Measurements from ENCODE around the gene VPS11. TPM values are rescaled to one million over a fixed set of nuclear protein-coding genes. Genes with fewer than 3 reads are reported as not detected.

The VPS11 gene
- total RNA-seq, 1 donor from 2014 or later: 30.7 TPM

DNA sequence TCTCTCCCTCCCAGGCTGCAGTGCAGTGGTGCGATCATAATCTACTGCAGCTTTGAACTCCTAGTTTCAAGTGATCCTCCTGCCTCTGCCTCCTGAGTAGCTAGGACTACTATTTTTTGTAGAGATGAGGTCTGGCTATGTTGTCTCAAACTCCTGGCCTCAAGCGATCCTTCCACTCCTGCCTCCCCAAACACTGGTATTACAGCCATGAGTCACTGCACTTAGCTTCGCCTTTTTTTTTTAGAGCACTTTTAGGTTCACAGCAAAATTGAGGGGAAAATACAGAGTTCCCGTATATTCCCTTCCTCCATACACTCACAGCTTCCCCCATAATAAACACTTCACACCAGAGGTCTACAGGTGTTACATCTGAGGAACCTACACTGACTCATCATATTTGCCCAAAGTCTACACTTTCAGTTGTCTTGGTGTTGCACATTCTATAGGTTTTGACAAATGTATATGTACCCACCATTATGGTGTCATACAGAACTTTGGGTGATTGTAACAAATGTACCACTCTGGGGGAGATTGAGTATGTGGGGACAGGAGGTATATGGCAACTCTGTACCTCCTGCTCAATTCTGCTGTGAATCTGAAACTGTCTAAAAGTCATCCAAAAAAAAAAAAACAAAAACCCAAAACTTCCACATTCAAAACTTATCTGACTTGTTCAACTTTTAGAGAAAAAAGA lies 25.6 kb upstream of the VPS11 start:
- Histone ChIP-seq H3K4me3 (ENCODE audit: low read depth, low read length) (no peak overlapping the region), H3K27me3 (ENCODE audit: control insufficient read depth, insufficient read depth, low read length) (no peaks in the 10 kb centered on the region), H3K36me3 (ENCODE audit: control insufficient read depth, insufficient read depth, low read length) (peaks cover 6% of the 10 kb centered on the region)
- no peak for DNase-seq (ENCODE audit: low read depth)
- TF ChIP-seq, protein P1, sequence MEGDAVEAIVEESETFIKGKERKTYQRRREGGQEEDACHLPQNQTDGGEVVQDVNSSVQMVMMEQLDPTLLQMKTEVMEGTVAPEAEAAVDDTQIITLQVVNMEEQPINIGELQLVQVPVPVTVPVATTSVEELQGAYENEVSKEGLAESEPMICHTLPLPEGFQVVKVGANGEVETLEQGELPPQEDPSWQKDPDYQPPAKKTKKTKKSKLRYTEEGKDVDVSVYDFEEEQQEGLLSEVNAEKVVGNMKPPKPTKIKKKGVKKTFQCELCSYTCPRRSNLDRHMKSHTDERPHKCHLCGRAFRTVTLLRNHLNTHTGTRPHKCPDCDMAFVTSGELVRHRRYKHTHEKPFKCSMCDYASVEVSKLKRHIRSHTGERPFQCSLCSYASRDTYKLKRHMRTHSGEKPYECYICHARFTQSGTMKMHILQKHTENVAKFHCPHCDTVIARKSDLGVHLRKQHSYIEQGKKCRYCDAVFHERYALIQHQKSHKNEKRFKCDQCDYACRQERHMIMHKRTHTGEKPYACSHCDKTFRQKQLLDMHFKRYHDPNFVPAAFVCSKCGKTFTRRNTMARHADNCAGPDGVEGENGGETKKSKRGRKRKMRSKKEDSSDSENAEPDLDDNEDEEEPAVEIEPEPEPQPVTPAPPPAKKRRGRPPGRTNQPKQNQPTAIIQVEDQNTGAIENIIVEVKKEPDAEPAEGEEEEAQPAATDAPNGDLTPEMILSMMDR (IDR thresholded peaks at IDR 0.05; ENCODE audit: insufficient read depth, low read length, poor library complexity, severe bottlenecking): no peak

DNA sequence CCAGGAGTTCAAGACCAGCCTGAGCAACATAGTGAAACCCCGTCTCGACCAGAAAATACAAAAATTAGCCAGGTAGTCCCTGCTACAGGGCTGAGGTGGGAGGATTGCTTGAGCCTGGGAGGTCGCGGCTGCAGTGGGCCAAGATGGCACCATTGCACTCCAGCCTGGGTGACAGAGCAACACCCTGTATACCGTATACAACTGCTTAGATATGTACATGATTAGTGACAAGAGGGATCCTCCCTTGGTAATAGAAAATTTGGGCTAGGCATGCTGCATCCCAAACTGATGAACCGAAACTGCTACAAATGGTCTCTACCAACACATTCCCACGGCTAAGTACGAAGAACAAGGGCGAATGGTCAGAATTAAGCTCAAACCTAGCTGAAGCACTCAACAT lies 24.7 kb upstream of the VPS11 start:
- peaks cover 6% of the 10 kb centered on the region for H3K36me3 ChIP-seq (ENCODE audit: control insufficient read depth, insufficient read depth, low read length)
- TF ChIP-seq, protein P1 (IDR thresholded peaks at IDR 0.05; ENCODE audit: insufficient read depth, low read length, poor library complexity, severe bottlenecking): no peak
- H3K27me3 ChIP-seq (ENCODE audit: control insufficient read depth, insufficient read depth, low read length): no peaks in the 10 kb centered on the region
- no peak for DNase-seq (ENCODE audit: low read depth)
- H3K4me3 ChIP-seq (ENCODE audit: low read depth, low read length): no peak overlapping the region

DNA sequence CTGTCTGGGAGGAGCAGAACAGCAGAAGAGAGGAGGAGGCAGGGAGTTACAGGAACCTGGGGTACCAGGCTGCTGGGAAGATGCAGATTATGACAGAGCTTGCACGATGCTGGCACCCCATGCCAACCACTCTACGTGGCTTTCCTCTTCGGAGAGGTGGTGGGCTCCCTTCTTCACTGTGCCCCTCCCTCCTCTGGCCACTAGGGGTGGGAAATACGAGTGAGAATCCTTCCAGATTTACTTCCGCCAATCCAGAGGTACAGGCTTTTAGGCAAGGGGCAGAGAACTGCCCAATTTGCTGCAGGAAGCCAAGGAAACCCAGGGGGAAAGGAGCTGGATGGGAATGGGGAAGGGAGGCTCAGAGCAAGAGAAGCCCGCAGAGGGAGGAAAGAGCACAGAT lies 22.9 kb upstream of the VPS11 start:
- Histone ChIP-seq H3K27me3 (ENCODE audit: control insufficient read depth, insufficient read depth, low read length) (no peaks in the 10 kb centered on the region), H3K36me3 (ENCODE audit: control insufficient read depth, insufficient read depth, low read length) (peaks cover 10% of the 10 kb centered on the region), H3K4me3 (ENCODE audit: low read depth, low read length) (no peak overlapping the region)
- TF ChIP-seq, protein P1 (IDR thresholded peaks at IDR 0.05; ENCODE audit: insufficient read depth, low read length, poor library complexity, severe bottlenecking): peak; percentile 15
- DNase-seq (ENCODE audit: low read depth): no peak

DNA sequence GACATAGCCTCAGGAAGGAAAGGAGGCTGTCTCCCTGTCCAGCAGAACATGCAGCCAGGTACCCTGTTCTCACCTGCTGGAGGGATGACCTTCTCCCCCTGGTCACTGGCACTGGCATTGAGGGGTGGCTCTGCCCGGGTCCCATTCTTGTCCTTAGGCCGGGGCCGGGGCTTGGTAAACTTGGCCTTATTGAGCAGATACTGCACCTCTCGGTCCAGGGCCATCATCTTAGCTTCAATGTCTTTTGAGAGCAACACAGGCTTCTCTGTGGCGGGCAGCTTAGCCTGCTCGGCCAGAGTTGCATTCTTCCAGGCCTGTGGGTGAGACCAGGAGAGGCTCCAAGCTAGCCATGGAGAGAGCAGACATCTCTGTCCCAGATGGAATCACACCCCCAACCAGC lies 21.1 kb upstream of the VPS11 start:
- TF ChIP-seq, protein P1 (IDR thresholded peaks at IDR 0.05; ENCODE audit: insufficient read depth, low read length, poor library complexity, severe bottlenecking): no peak
- H3K27me3 ChIP-seq (ENCODE audit: control insufficient read depth, insufficient read depth, low read length): no peaks in the 10 kb centered on the region
- peaks cover 10% of the 10 kb centered on the region for H3K36me3 ChIP-seq (ENCODE audit: control insufficient read depth, insufficient read depth, low read length)
- no peak overlapping the region for H3K4me3 ChIP-seq (ENCODE audit: low read depth, low read length)
- no peak for DNase-seq (ENCODE audit: low read depth)

DNA sequence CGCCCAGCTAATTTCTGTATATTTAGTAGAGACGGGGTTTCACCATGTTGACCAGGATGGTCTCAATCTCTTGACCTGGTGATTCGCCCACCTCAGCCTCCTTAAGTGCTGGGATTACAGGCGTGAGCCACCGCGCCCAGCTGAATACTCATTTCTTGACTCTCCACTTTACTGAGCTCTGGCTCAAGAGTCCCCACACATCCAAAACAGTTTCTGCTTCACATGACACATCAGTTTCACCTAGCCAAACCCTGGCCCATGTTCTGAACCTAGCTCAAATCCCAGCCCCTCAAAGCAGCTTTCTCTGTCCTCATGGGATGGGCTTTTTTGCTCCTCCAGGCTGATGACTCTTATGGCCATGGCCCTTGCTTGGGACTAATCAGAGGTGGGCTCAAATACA lies 20.4 kb upstream of the VPS11 start:
- Histone ChIP-seq H3K27me3 (ENCODE audit: control insufficient read depth, insufficient read depth, low read length) (no peaks in the 10 kb centered on the region), H3K4me3 (ENCODE audit: low read depth, low read length) (no peak overlapping the region), H3K36me3 (ENCODE audit: control insufficient read depth, insufficient read depth, low read length) (peaks cover 11% of the 10 kb centered on the region)
- TF ChIP-seq, protein P1 (IDR thresholded peaks at IDR 0.05; ENCODE audit: insufficient read depth, low read length, poor library complexity, severe bottlenecking): no peak
- DNase-seq (ENCODE audit: low read depth): no peak

DNA sequence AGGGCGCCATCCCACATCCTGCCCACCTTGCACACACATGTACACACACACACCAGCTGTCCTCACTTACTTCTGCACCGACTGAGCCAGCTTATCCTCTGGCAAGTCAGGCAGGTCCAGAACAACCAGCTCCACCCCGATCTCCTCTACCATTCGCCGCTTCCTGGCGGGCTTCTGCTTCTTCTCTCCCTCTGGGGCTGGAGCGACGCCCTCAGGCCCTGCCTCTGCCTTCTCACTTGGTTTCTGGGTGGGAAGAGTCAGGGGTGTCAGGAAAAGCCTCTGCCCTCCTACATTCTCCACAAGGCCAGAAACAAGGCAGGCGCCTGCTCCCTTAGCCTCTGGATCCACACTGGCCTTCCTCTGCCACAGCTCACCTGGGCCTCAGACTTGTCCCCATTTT lies 19.0 kb upstream of the VPS11 start:
- TF ChIP-seq, protein P1 (IDR thresholded peaks at IDR 0.05; ENCODE audit: insufficient read depth, low read length, poor library complexity, severe bottlenecking): no peak
- H3K36me3 ChIP-seq (ENCODE audit: control insufficient read depth, insufficient read depth, low read length): peaks cover 11% of the 10 kb centered on the region

More for the DNA sequence above, 19.0 kb upstream of the VPS11 start:
- Histone ChIP-seq H3K27me3 (ENCODE audit: control insufficient read depth, insufficient read depth, low read length) (no peaks in the 10 kb centered on the region), H3K4me3 (ENCODE audit: low read depth, low read length) (no peak overlapping the region)
- DNase-seq (ENCODE audit: low read depth): no peak
